DOHH2 (cell line): ENCODE measurements around the gene TMEM259.

ENCODE experiments used
- H3F3A ChIP-seq: fragments of 200-600 bp; sonication (generic), shearing (Covaris generic); 2 replicates; pipeline ENCODE4 v1.6.0; 2016; ENCODE audit warnings: antibody characterized with exemption, mild to moderate bottlenecking; ENCODE audit not compliant: control insufficient read depth, insufficient read depth
- H3K27ac ChIP-seq: fragments of 200-600 bp; sonication (generic); 2 replicates; pipeline ENCODE4 v1.5.1; 2014; ENCODE audit warnings: low read depth, mild to moderate bottlenecking, low read length, moderate library complexity
- H3K27me3 ChIP-seq: fragments of 200-600 bp; sonication (generic); 2 replicates; pipeline ENCODE4 v1.6.1; 2014; ENCODE audit warnings: mild to moderate bottlenecking, low read length, mixed read lengths; ENCODE audit not compliant: control insufficient read depth
- H3K36me3 ChIP-seq: fragments of 200-600 bp; sonication (generic); 2 replicates; pipeline ENCODE4 v1.6.1; 2014; ENCODE audit warnings: mild to moderate bottlenecking, low read length, moderate library complexity, mixed read lengths; ENCODE audit not compliant: control insufficient read depth
- H3K4me1 ChIP-seq: fragments of 200-600 bp; sonication (generic); 2 replicates; pipeline ENCODE4 v1.6.1; 2014; ENCODE audit warnings: mild to moderate bottlenecking, low read length, mixed read lengths; ENCODE audit not compliant: control insufficient read depth
- H3K4me2 ChIP-seq: fragments of 200-600 bp; sonication (generic); 2 replicates; pipeline ENCODE4 v1.6.0; 2014; ENCODE audit warnings: mild to moderate bottlenecking, low read length, moderate library complexity
- H3K4me3 ChIP-seq: fragments of 200-600 bp; sonication (generic); 2 replicates; pipeline ENCODE4 v1.5.1; 2014; ENCODE audit warnings: mild to moderate bottlenecking, low read length, mixed read lengths
- H3K79me2 ChIP-seq: fragments of 200-600 bp; sonication (generic); 2 replicates; pipeline ENCODE4 v1.6.1; 2014; ENCODE audit warnings: mild to moderate bottlenecking, low read length, mixed read lengths; ENCODE audit not compliant: control insufficient read depth
- H3K9me2 ChIP-seq: fragments of 200-600 bp; sonication (generic); replicated peaks from 2 replicates; pipeline ENCODE4 v1.6.1; 2014; ENCODE audit warnings: mild to moderate bottlenecking, low read length, mixed read lengths; ENCODE audit not compliant: control insufficient read depth
- H3K9me3 ChIP-seq: fragments of 200-600 bp; sonication (generic); 2 replicates; pipeline ENCODE4 v1.6.1; 2014; ENCODE audit warnings: antibody characterized with exemption, low read length, mixed read lengths; ENCODE audit not compliant: control insufficient read depth, insufficient read depth
- H4K20me1 ChIP-seq: fragments of 200-600 bp; sonication (generic); 2 replicates; pipeline ENCODE4 v1.6.0; 2014; ENCODE audit warnings: low read depth, mild to moderate bottlenecking, antibody characterized with exemption, low read length, moderate library complexity; ENCODE audit not compliant: control insufficient read depth, insufficient read depth
- EZH2phosphoT487 ChIP-seq: fragments of 200-600 bp; sonication (generic); IDR thresholded peaks from 2 replicates; pipeline ENCODE4 v1.6.1; 2017; ENCODE audit warnings: borderline replicate concordance, mild to moderate bottlenecking, antibody characterized with exemption, low read length, moderate library complexity, mixed read lengths
- TF ChIP-seq, protein P1 (sequence below): fragments of 200-600 bp; sonication (generic); IDR thresholded peaks from one replicate; pipeline ENCODE4 v1.5.1; 2014; ENCODE audit warnings: antibody characterized with exemption, mild to moderate bottlenecking, low read depth, low read length; ENCODE audit not compliant: poor library complexity, severe bottlenecking

TMEM259 gene

DNA sequence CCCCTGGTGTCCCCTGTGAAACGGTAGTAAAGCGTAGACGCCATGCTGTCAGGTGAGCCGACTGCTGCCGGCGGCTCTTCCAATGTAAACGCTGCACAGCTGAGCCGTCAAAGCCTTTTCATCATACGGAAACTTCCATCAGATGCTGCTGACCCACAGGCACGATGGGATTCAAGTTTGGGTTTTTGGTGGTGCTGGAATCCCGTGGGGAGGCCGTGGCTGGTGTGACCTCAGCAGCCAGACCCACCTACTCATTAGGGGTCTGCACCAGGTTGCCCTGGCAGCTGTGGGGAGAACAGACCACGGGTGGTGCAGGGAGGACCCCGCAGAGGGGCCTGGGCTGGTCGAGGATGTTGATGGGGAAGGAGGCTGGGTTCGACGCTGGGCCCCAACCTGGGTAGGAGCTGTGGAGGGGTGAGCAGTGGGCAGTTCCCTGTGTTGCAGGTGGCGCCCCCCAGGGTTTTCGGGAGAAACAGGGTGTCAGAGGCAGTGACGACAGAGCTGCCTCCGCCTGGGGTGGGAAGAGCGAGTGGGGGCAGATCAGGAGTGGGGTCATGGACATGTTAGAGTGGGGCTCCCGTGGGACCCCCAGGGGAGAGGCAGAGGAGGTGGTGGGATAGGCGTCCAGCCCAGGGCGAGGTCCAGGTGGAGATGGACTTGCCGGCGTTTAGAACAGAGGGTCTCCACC lies 14.1 kb downstream of the TMEM259 start:
- H3K4me2 ChIP-seq = no peak overlapping the region
- H4K20me1 ChIP-seq = no peaks in the 10 kb centered on the region
- H3K27ac ChIP-seq = no peak overlapping the region
- no peak for TF ChIP-seq EZH2phosphoT487
- TF ChIP-seq, protein P1, sequence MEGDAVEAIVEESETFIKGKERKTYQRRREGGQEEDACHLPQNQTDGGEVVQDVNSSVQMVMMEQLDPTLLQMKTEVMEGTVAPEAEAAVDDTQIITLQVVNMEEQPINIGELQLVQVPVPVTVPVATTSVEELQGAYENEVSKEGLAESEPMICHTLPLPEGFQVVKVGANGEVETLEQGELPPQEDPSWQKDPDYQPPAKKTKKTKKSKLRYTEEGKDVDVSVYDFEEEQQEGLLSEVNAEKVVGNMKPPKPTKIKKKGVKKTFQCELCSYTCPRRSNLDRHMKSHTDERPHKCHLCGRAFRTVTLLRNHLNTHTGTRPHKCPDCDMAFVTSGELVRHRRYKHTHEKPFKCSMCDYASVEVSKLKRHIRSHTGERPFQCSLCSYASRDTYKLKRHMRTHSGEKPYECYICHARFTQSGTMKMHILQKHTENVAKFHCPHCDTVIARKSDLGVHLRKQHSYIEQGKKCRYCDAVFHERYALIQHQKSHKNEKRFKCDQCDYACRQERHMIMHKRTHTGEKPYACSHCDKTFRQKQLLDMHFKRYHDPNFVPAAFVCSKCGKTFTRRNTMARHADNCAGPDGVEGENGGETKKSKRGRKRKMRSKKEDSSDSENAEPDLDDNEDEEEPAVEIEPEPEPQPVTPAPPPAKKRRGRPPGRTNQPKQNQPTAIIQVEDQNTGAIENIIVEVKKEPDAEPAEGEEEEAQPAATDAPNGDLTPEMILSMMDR = no peak
- no peak overlapping the region for H3K4me3 ChIP-seq
- H3K9me2 ChIP-seq = no peaks in the 10 kb centered on the region
- peaks cover 38% of the 10 kb centered on the region for H3K36me3 ChIP-seq
- no peaks in the 10 kb centered on the region for H3F3A ChIP-seq
- no peaks in the 10 kb centered on the region for H3K9me3 ChIP-seq
- H3K4me1 ChIP-seq = peaks cover 6% of the 10 kb centered on the region
- H3K27me3 ChIP-seq = no peaks in the 10 kb centered on the region
- no peaks in the 10 kb centered on the region for H3K79me2 ChIP-seq

DNA sequence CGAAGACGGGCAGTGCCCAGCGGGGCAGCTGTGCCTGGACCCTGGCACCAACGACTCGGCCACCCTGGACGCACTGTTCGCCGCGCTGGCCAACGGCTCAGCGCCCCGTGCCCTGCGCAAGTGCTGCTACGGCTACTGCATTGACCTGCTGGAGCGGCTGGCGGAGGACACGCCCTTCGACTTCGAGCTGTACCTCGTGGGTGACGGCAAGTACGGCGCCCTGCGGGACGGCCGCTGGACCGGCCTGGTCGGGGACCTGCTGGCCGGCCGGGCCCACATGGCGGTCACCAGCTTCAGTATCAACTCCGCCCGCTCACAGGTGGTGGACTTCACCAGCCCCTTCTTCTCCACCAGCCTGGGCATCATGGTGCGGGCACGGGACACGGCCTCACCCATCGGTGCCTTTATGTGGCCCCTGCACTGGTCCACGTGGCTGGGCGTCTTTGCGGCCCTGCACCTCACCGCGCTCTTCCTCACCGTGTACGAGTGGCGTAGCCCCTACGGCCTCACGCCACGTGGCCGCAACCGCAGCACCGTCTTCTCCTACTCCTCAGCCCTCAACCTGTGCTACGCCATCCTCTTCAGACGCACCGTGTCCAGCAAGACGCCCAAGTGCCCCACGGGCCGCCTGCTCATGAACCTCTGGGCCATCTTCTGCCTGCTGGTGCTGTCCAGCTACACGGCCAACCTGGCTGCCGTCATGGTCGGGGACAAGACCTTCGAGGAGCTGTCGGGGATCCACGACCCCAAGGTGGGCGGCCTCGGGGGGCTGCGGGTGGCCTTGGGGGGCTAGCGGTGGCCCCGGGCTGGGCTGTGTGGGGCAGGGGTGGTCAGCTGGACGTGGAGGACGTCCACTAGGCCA lies 15.9 kb downstream of the TMEM259 start:
- H3K27ac ChIP-seq = no peak overlapping the region
- H3K36me3 ChIP-seq = peaks cover 21% of the 10 kb centered on the region
- no peaks in the 10 kb centered on the region for H3K9me3 ChIP-seq
- H3F3A ChIP-seq = no peaks in the 10 kb centered on the region
- H3K4me2 ChIP-seq = no peak overlapping the region
- H3K27me3 ChIP-seq = peaks cover 10% of the 10 kb centered on the region
- no peak overlapping the region for H3K4me3 ChIP-seq
- TF ChIP-seq EZH2phosphoT487 = no peak
- TF ChIP-seq, protein P1 = no peak
- H3K79me2 ChIP-seq = no peaks in the 10 kb centered on the region
- no peaks in the 10 kb centered on the region for H4K20me1 ChIP-seq
- peaks cover 11% of the 10 kb centered on the region for H3K4me1 ChIP-seq
- H3K9me2 ChIP-seq = no peaks in the 10 kb centered on the region

DNA sequence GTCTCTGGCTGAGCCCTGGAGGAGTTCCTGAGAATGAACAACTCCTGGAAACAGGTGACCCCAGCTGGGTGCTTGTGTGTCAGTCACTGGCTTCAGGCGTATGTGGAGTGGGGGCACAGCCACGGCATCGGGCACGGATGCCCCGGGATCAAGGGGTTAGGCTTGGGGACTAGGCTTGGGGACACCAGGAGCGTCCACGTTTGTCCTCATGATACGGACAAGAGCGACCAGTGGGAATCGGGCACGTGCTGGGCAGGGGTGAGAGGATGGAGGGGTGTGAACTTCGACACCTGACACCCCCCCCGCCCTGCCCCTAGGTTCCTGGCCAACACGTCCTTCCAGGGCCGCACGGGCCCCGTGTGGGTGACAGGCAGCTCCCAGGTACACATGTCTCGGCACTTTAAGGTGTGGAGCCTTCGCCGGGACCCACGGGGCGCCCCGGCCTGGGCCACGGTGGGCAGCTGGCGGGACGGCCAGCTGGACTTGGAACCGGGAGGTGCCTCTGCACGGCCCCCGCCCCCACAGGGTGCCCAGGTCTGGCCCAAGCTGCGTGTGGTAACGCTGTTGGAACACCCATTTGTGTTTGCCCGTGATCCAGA lies 16.6 kb downstream of the TMEM259 start:
- TF ChIP-seq EZH2phosphoT487 = no peak
- TF ChIP-seq, protein P1 = no peak

More for the DNA sequence above, 16.6 kb downstream of the TMEM259 start:
- peaks cover 14% of the 10 kb centered on the region for H3K36me3 ChIP-seq
- H3K79me2 ChIP-seq = no peaks in the 10 kb centered on the region
- H3K27me3 ChIP-seq = peaks cover 12% of the 10 kb centered on the region
- peaks cover 11% of the 10 kb centered on the region for H3K4me1 ChIP-seq
- H3F3A ChIP-seq = no peaks in the 10 kb centered on the region
- no peaks in the 10 kb centered on the region for H3K9me2 ChIP-seq
- no peaks in the 10 kb centered on the region for H3K9me3 ChIP-seq
- no peak overlapping the region for H3K4me2 ChIP-seq
- no peak overlapping the region for H3K27ac ChIP-seq
- H4K20me1 ChIP-seq = no peaks in the 10 kb centered on the region
- H3K4me3 ChIP-seq = no peak overlapping the region
